GM12864 (cell line): Measurements from ENCODE around the gene UMAD1.

Experiments used
- DNase-seq: peaks from one replicate; pipeline ENCODE4 v3.0.0-alpha.2; 2011; ENCODE audit warnings: low read depth
- H3K4me3 ChIP-seq: 2 replicates; pipeline ENCODE4 v1.5.1; 2011; ENCODE audit warnings: mild to moderate bottlenecking, low read depth, low read length, control low read depth
- TF ChIP-seq, protein P1 (sequence below): IDR thresholded peaks from 2 replicates; pipeline ENCODE4 v1.5.1; 2011; ENCODE audit warnings: low read depth, mild to moderate bottlenecking, moderate library complexity, low read length, control low read depth, inconsistent platforms; ENCODE audit errors: missing control alignments

UMAD1 gene

DNA sequence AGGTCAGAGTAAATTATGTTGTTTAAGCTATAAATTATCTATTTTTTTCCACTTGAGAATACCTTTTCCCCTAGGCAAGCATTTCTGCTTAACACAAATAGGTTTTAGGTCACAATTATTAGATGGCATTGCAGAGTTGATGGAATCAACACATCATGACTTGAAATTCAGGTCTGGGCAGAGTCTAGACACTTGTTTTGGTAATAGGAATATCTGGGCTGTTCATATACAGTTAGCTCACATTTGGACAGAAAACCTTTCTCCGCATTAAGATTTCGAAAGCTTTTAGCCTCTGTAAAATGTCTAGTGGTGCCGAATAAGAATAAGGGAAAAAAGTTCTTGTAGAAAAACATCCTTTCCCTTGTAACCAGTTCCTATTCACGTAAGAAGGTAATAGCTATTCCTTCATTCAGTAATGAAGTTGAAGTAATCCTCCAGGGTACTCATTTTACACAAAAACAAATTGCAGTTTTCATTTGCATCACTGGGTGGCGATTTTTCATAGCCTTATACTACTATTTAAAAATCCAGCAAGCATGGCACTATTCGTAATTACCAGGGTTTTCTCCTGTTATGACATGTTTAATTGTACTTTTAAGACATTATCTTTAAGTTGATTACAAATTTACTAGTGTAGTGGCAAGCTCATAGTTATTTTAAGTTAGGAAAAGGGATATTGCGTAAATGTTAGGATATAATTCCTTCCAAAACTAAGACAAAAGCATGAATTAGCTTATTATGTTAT lies 40.8 kb downstream of the UMAD1 start:
- H3K4me3 ChIP-seq, result no peak overlapping the region
- peak; percentile 29 for DNase-seq
- TF ChIP-seq, protein P1, sequence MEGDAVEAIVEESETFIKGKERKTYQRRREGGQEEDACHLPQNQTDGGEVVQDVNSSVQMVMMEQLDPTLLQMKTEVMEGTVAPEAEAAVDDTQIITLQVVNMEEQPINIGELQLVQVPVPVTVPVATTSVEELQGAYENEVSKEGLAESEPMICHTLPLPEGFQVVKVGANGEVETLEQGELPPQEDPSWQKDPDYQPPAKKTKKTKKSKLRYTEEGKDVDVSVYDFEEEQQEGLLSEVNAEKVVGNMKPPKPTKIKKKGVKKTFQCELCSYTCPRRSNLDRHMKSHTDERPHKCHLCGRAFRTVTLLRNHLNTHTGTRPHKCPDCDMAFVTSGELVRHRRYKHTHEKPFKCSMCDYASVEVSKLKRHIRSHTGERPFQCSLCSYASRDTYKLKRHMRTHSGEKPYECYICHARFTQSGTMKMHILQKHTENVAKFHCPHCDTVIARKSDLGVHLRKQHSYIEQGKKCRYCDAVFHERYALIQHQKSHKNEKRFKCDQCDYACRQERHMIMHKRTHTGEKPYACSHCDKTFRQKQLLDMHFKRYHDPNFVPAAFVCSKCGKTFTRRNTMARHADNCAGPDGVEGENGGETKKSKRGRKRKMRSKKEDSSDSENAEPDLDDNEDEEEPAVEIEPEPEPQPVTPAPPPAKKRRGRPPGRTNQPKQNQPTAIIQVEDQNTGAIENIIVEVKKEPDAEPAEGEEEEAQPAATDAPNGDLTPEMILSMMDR, result peak; percentile 35

DNA sequence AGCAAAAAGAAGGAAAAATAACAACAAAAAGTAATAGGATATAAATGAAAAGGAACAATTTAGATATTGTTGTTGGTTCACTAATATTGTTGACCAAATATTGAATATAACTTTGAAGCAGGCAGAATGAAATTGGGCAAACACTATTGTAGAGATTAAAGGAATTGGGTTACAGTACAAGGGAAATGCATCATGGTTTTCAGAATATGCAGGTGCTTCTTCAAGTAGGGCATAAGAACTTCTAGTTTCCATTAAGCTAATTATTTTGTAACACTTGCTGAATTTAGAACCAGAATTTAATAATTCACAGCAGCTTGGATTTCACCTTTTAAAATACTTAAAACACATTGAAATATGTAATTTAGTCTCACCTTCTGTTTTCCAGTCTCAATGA lies 41.4 kb downstream of the UMAD1 start:
- DNase-seq, result no peak
- no peak overlapping the region for H3K4me3 ChIP-seq
- TF ChIP-seq, protein P1, result no peak

DNA sequence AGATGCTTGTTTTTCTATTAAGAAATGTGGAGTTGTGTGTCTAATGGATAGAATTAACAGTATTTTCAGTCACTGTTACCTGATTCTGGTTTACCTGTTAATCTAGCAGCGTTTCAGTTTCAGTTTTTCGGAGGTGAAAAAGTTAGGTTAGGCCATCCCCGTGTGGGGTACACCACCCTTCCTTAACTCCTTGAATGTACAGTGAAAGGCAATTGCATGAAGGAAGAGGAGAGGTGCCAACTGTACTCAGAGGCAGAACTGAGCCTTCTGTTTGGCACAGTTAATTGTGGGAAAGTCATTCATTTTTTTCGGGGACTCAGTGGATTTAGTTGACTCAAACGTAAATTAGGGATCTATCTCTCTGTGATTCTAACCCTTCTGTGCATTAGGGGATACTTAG lies 42.3 kb downstream of the UMAD1 start:
- TF ChIP-seq, protein P1, result no peak
- H3K4me3 ChIP-seq, result no peak overlapping the region
- DNase-seq, result no peak

DNA sequence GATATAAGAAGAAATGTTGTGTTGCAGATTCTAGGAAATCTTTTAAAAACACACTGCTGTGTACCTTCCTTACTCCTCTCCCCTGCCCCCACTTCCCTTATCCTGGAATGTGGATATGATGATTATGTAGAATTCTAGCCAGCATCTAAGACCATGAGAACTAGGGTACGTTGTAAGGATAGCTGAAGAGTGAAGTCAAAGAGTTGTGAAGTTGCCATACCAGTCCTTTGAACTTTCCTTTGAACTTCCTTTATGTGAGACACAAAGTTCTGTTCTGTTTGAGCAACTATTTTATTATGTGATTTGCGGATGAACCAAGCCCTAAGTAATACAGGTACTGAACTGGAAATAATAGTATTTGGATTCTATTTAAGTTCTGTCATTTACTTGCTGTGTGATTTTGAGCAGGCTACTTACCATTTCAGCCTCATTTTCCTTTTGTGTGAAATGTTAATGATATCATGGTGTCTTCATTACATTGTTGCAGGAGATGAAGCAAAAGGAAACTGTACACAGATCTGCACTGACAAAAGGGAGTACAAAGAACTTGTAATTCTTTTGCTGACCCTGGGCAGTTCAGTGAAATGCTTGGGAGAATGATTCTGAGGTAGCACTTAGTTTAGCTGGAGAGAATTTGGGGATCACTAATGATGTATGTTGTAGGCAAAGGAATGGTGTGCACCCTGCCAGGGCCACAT lies 46.4 kb downstream of the UMAD1 start:
- no peak overlapping the region for H3K4me3 ChIP-seq
- no peak for DNase-seq
- TF ChIP-seq, protein P1, result no peak

DNA sequence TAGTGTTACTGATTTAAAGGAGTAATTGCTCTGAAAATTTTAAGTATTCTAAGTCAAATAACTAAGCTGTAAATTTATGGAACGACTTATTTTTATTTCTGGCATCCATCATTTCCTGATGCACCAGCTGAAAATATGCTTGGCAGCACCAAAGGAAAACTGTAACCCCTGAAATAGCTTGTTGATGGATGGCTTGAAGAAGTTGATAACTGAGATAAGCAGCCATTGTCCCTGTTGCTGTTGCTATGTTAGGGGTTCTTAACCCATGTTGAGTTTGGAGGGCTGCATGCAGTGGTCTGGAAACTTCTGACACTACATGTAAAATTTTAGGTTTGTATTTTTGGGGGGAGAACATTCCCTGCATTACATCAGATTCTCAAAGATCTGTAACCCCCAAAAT lies 47.2 kb downstream of the UMAD1 start:
- DNase-seq, result no peak
- H3K4me3 ChIP-seq, result no peak overlapping the region
- TF ChIP-seq, protein P1, result no peak

DNA sequence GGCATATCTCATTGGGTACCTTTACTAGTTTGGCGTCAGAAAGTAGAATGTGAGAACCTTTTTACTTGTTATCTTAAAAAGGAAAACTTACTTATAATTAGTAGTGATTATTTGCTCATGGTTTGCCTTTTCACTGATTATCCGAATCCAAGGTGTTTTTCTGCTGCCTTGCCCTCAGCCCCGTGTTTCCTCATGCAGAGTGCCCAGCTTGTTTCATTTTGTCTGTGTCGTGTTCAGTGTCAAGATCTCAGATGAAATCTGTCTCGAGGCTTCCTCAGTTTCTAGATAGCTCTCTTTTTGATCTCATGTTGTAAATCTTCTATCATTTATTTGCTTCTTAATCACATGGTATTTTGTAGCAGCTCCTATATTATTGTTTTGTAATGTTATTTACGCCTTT lies 47.8 kb downstream of the UMAD1 start:
- no peak for DNase-seq
- TF ChIP-seq, protein P1, result no peak
- H3K4me3 ChIP-seq, result no peak overlapping the region
